GM06990 (cell line): ENCODE measurements around the gene COPS3.
A peak's percentile ranks its signal among the peaks of the same experiment; 100 is the strongest.

Experiments
- DNase-seq: peaks from one replicate; pipeline ENCODE4 v3.0.0-alpha.2; 2011; ENCODE audit not compliant: insufficient read length; ENCODE audit errors: extremely low read depth
- H3K27me3 ChIP-seq: replicated peaks from 2 replicates; pipeline ENCODE4 v1.6.0; 2011; ENCODE audit warnings: low read length; ENCODE audit not compliant: control insufficient read depth, insufficient read depth
- H3K36me3 ChIP-seq: 2 replicates; pipeline ENCODE4 v1.5.1; 2011; ENCODE audit warnings: low read length; ENCODE audit not compliant: control insufficient read depth, insufficient read depth
- H3K4me3 ChIP-seq: replicated peaks from 2 replicates; pipeline ENCODE4 v1.5.1; 2011; ENCODE audit warnings: low read depth, mild to moderate bottlenecking, control low read depth, low read length
- TF ChIP-seq, protein P1 (sequence below): IDR thresholded peaks from 2 replicates; pipeline ENCODE4 v1.5.1; 2011; ENCODE audit warnings: low read length, control low read depth, mild to moderate bottlenecking, inconsistent platforms; ENCODE audit not compliant: insufficient read depth, poor library complexity, severe bottlenecking

COPS3 gene

DNA sequence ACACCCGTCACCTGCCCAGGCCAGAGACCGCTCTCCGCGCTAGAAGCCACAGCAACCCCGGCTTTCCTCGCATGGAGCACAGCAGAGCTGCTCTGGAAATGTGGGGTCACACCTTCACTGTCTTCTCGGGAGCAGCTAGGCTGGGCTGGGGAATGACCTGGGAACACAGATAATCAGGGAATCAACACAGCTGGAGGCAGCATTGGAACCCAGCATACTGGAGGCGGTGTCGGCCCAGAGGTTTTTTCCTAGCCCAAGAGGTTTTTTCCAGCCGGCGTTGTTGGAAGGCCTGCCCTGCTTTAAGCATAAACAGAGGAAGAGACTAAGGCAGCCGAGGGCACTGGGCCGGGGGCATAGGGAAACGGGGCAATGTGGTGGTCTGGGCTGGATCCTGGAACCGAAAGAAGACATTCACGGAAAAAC, 74.1 kb downstream of the COPS3 start:
- Histone ChIP-seq H3K27me3 (no peaks in the 10 kb centered on the region), H3K36me3 (peaks cover 7% of the 10 kb centered on the region), H3K4me3 (no peak overlapping the region)
- no peak for DNase-seq
- TF ChIP-seq, protein P1, sequence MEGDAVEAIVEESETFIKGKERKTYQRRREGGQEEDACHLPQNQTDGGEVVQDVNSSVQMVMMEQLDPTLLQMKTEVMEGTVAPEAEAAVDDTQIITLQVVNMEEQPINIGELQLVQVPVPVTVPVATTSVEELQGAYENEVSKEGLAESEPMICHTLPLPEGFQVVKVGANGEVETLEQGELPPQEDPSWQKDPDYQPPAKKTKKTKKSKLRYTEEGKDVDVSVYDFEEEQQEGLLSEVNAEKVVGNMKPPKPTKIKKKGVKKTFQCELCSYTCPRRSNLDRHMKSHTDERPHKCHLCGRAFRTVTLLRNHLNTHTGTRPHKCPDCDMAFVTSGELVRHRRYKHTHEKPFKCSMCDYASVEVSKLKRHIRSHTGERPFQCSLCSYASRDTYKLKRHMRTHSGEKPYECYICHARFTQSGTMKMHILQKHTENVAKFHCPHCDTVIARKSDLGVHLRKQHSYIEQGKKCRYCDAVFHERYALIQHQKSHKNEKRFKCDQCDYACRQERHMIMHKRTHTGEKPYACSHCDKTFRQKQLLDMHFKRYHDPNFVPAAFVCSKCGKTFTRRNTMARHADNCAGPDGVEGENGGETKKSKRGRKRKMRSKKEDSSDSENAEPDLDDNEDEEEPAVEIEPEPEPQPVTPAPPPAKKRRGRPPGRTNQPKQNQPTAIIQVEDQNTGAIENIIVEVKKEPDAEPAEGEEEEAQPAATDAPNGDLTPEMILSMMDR, result no peak

DNA sequence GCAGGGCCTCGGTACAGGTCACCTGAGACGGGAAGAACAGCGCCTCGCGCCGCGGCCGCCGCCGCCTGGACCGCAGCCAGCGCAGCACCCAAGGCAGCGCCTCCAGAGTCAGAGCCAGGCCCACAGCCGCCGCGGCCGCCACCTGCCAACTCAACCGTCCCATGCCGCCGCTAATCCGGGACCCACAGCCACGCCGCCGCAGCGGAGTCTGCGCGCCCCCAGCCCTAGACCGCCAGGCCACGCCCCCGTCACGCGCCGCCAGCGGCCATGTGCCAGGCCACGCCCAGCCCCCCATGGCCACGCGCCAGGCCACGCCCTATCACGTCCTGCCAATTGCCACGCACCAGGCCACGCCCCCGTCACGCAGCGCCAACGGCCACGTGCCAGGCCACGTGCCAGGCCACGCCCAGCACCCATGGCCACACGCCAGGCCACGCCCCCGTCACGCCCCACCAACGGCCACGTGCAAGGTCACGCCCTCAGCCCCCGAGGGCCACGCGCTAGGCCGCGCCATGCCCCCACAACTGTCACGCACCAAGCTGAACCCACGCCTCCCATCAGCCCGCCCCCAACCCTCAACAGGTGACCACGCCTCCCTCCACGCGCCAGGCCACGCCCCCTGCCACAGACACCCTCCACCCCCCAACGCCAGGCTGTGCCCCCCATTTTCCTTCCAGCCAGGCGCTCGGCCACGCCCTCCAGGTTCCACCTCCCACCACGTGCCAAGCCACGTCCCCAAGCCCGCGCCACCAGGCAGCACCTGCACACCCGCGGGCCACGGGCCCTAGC, 74.7 kb downstream of the COPS3 start, which contains the start of gene PLD6:
TSS of gene PLD6 (minus strand) at position 210 of the 789 bp plus-strand sequence. CDS start at position 163, 47 bp downstream.
- Histone ChIP-seq H3K27me3 (no peaks in the 10 kb centered on the region), H3K4me3 (peak within 1 kb of the TSS; percentile 70), H3K36me3 (peaks cover 4% of the 10 kb centered on the region)
- peak; percentile 94 for DNase-seq
- TF ChIP-seq, protein P1, result no peak

DNA sequence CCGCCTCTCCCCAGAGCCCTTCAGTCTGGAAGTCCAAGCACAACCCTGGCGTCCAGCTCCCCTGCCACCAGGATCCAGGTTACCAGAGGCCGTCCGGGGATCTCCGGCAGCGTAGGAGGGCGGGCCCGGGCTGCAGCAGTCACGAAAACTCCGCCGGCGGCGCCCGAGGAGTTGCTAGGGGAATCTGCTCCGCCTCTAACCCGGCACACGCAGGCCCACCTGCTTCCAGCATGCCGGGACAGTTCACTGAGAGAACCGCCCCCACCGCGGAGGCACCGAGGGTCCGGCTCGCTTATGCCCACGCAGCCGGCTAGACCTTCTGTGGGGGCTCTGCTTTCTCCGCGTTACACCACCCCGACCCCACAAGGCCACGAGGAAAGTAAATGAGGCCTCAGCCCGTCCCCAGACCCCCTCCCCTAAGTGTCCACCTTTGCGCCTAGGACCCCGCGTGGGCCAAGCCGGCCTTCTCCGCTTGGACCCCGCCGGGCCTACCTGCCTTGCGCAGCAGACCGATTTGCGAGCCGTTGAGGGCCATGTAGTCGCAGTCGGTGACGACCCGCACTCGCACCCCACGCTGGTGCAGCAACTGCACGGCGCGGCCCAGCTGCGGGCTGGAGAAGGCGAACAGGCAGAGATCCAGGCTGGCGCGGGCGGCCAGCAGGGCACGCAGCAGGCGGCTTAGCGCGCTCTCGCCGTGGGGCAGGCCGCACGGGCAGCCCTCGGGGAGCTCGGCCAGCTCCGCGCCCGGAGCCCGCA, 75.5 kb downstream of the COPS3 start:
- Histone ChIP-seq H3K36me3 (peaks cover 1% of the 10 kb centered on the region), H3K4me3 (peak overlapping the region; percentile 70), H3K27me3 (no peaks in the 10 kb centered on the region)
- DNase-seq, result peak; percentile 68
- TF ChIP-seq, protein P1, result no peak

DNA sequence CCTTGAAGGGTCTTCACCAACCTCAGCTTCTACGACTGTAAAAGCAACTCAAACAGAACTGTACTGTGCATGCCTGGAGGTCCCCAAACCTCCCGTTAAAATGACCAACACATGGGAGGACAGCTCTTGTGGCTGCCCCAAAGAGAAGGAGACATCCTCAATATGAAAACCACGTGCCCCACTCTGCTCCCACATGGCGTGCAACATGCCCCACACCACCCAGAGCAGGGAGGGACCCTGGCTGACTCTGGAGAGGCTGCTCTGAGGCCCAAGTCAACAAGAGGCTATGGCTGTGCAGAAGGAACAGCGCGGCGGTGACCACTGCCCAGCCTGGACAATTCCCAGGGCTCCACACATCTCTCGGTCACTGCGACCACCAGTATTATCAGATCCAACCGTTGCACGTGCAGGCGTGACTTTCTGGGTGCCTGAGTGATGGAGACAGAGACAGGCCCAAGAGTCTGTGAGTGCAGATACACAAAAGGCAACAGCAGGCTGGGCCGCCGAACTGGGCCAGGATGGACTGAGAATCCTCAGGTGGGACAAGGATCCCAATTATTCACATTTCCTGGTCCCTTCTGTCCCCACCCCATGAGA, 76.3 kb downstream of the COPS3 start:
- Histone ChIP-seq H3K4me3 (peak overlapping the region; percentile 70), H3K27me3 (no peaks in the 10 kb centered on the region), H3K36me3 (peaks cover 1% of the 10 kb centered on the region)
- TF ChIP-seq, protein P1, result no peak
- no peak for DNase-seq

DNA sequence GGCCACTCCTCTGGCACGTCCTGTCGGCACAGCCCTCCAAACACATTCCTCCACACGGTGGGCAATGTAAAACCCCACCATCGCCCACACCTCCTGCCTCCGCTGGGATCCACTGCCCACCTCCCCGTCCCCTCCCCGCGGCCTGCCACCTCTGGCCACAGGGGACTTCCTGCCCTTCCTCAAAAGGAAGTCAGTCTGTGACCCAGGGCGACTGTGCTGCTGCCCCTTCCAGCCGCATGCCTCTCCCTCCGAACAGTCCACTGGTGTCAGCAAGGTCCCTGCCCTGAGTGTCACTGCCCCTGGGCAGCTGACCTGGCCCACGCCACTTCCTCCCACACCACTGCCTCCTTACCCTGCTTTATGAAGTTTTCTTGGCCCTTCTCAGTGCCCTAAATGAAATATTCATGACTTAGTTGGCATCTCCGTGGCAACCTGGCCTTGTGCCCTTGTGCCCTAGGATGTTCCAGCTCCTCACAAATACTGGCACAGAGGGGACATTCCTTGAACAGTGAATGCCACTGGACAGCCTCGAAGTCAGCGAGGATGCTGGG, 76.9 kb downstream of the COPS3 start:
- TF ChIP-seq, protein P1, result no peak

More for the DNA sequence above, 76.9 kb downstream of the COPS3 start:
- DNase-seq, result no peak
- H3K36me3 ChIP-seq, result peaks cover 1% of the 10 kb centered on the region
- no peaks in the 10 kb centered on the region for H3K27me3 ChIP-seq
- H3K4me3 ChIP-seq, result peak overlapping the region; percentile 70
